Stimulated activated CD4-positive, alpha-beta T cell treated with anti-CD3 and anti-CD28 coated beads, TNF-alpha, amount 100 ng/mL, for 24 hours (primary cell): Measurements from ENCODE around the gene S100A8.
"Not testable (repeated sequence)": the region's sequence is repeated elsewhere in the genome, so short reads cannot be mapped to it uniquely, and the experiment has no call there.

Experiments used
- DNase-seq, 3 experiments: peaks; one replicate each; pipeline ENCODE4 v3.0.0-alpha.2; 2020; ENCODE audit warnings: low read depth in 3 of 3

S100A8 gene

GRCh38 chr1:153417136-153417888 lies 26.4 kb upstream of the S100A8 start:
- no peak for DNase-seq

GRCh38 chr1:153415850-153416570 lies 25.1 kb upstream of the S100A8 start, which contains the start of gene S100A7A:
Gene S100A7A (plus strand): TSS chr1:153416520. CDS start chr1:153418083, 1,563 bp downstream.
- DNase-seq: no peak

- DNase-seq: not testable (repeated sequence)
These were observed 23.1 kb upstream of the S100A8 start for GRCh38 chr1:153413961-153414360.

- DNase-seq: not testable (repeated sequence)
These were observed 16.4 kb upstream of the S100A8 start for GRCh38 chr1:153407274-153407673.

GRCh38 chr1:153405825-153406599 lies 15.1 kb upstream of the S100A8 start:
- DNase-seq: not testable (repeated sequence)

- DNase-seq: peak; percentile 22 to 64 (median 33)
These were observed 13.9 kb upstream of the S100A8 start for GRCh38 chr1:153404768-153405167.

- no peak for DNase-seq
These were observed 13.3 kb upstream of the S100A8 start for GRCh38 chr1:153404086-153404635.

- DNase-seq: no peak
These were observed 12.7 kb upstream of the S100A8 start for GRCh38 chr1:153403421-153404085.

GRCh38 chr1:153402226-153402625 lies 11.4 kb upstream of the S100A8 start:
- DNase-seq: no peak

GRCh38 chr1:153401461-153401860 lies 10.6 kb upstream of the S100A8 start:
- DNase-seq: no peak

- DNase-seq: no peak
These were observed 9.4 kb upstream of the S100A8 start for GRCh38 chr1:153400244-153400643.

GRCh38 chr1:153399401-153400055 lies 8.7 kb upstream of the S100A8 start:
- DNase-seq: no peak

- no peak for DNase-seq
These were observed 7.2 kb upstream of the S100A8 start for GRCh38 chr1:153397924-153398651.

- DNase-seq: no peak
These were observed 6.4 kb upstream of the S100A8 start for GRCh38 chr1:153397051-153397923.

GRCh38 chr1:153396461-153396860 lies 5.6 kb upstream of the S100A8 start:
- DNase-seq: no peak

GRCh38 chr1:153395776-153396175 lies 4.9 kb upstream of the S100A8 start:
- no peak for DNase-seq

GRCh38 chr1:153395136-153395685 lies 4.3 kb upstream of the S100A8 start:
- no peak for DNase-seq

GRCh38 chr1:153394391-153394790 lies 3.5 kb upstream of the S100A8 start:
- DNase-seq: no peak

GRCh38 chr1:153393926-153394325 lies 3.1 kb upstream of the S100A8 start:
- DNase-seq: no peak
